NCI-H2171 treated with DMSO at 0.1 percent for 48 hours (cell line): ENCODE results near the gene SHC4.
A peak's percentile ranks its signal among the peaks of the same experiment; 100 is the strongest.
"Not testable (repeated sequence)": the region's sequence is repeated elsewhere in the genome, so short reads cannot be mapped to it uniquely, and the experiment has no call there.

Experiments used
- DNase-seq: peaks from one replicate; lab custom pipeline; 2025; lab: John Stamatoyannopoulos, UW

Gene SHC4, protein sequence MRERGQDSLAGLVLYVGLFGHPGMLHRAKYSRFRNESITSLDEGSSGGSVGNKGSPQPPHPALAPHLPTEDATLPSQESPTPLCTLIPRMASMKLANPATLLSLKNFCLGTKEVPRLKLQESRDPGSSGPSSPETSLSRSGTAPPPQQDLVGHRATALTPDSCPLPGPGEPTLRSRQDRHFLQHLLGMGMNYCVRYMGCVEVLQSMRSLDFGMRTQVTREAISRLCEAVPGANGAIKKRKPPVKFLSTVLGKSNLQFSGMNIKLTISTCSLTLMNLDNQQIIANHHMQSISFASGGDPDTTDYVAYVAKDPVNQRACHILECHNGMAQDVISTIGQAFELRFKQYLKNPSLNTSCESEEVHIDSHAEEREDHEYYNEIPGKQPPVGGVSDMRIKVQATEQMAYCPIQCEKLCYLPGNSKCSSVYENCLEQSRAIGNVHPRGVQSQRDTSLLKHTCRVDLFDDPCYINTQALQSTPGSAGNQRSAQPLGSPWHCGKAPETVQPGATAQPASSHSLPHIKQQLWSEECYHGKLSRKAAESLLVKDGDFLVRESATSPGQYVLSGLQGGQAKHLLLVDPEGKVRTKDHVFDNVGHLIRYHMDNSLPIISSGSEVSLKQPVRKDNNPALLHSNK

DNA sequence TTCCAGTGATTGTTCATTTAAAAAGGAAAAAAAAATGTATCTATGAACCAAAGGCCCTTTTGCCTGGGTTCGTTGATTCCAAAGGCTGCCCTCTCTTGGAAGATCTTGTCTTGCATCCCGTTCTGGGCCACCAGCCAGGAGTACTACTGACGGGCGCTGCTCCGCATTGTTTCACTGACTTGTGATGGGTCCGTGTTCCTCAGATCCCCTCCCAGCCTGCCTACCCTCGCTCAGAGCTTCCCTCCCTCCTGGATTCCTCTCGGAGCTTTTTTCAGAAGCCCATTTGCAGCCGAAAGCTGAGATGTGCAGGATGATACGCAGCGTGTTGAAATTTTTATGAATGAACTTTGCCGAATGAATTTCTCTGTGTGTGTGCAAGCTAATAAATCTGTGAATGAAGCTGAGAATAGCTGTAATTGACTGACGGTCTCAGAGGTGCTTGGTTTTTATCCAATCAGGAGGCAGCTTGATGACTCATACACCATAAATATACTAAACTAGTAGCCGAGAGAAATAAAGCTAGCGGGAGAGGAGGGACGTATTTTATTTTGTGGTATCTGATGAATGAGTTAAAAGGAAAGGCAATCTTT lies at the start of gene SHC4:
Gene SHC4, minus strand, starts transcription at position 396 of the 590 bp plus-strand sequence. CDS start 904 bp downstream, outside the sequence.
- DNase-seq: peak; percentile 94

DNA sequence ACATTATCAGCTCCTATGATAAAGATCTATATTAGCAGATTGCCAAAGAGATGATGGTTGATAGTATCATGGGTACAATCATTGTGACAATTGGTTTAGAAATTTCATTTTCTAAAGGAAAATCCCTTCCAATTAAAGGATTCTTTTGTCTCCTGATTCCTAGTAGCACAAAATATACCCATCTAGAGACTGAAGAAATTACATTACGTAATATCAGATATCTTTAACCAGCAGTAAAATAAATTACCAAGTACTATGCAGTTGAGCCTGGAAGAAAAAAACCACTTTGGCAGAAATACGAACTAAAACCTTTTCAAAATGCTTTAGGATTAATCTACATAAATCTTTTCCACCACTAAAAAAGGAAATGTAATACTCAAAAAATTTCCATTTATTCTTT lies 35.6 kb upstream of the SHC4 start:
- no peak for DNase-seq

DNA sequence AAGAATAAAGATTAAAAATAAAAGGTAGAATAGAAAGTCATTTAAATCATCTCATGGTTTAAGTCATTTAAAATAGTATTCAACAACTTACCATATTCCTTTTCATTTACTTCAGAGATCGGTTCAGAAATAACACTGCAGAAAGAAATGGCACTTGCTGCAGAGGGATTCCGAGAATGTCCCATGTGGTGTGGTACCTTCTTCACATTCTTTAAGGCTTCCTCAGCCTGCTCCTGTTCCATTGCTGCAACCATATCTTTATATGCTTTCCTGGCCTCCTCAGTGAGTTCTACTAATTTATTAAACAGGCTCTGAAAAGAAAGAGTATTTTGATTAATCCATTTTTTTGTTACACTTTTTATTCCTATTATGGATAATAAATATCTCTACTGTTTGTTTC lies 32.6 kb upstream of the SHC4 start:
- DNase-seq: no peak

- DNase-seq: no peak
These were observed 29.7 kb upstream of the SHC4 start for GRCh38 chr15:48993380-48993779.

- no peak for DNase-seq
These were observed 28.8 kb upstream of the SHC4 start for GRCh38 chr15:48992545-48992944.

DNA sequence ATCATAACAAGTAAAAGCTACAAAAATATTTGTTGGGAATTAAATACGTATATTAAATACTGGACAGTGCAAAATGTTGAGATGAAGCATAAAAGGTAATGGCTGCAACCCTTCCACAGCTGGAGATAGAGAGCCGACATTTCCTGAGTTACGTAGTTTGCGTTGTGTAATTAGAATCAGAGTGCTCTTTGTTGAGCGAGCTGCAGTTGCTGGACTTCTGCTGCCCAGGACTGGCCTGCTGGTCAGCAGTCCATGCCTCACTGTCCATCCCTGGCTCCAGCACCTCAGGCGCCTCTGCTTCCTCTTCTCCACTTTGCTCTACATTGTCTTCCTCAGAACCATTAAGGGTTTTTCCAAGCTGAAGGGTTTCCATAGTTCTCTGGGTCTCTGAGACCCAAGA lies 28.4 kb upstream of the SHC4 start:
- no peak for DNase-seq

DNA sequence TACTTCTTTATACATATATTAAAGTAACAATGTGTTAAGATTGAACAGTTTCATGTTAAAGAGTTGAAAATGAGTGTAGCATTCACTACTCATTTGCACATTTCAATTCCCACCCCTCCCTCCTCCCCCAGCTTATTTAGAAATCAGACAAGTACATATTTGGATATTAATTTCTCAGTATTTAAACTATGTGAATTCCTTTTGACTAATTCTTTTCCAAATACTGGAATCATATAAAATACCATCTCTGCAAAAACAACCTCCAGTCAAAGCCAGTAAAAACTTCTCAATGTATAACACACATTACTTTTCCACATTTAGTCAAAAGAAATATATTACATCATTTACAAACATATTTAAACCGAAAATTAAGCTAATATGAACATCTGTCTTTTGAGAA lies 25.5 kb upstream of the SHC4 start:
- no peak for DNase-seq

GRCh38 chr15:48987142-48987541 lies 23.4 kb upstream of the SHC4 start:
- DNase-seq: no peak

- DNase-seq: no peak
These were observed 22.5 kb upstream of the SHC4 start for GRCh38 chr15:48986240-48986639.

- no peak for DNase-seq
These were observed 21.8 kb upstream of the SHC4 start for GRCh38 chr15:48985516-48985915.

DNA sequence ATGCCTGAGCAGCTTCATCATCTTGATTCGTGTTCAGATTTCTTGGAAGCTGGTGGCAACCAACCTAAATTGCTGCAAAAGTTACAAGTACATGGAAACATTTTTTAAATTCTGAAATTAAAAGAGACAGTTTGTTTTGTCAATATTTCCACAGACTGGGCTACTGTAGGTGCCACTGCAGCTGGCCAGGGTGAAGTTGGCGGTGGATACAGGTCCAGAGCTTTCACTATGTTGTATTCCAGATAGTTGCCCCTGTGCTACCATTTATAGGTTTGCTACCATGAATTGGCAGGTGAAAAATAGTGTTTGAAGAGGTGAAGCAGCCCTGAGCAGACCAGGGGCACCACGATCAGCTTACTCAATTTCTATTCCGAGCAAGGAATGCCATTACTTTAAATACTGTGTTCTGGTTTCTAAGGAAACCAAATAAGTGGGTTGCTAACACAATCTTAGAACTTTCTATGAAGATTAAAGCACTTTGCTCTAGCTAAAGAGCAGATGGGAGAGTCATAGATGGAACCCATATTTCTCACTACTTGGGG lies 21.2 kb upstream of the SHC4 start:
- DNase-seq: no peak

GRCh38 chr15:48984021-48984710 lies 20.4 kb upstream of the SHC4 start:
- no peak for DNase-seq

- DNase-seq: no peak
These were observed 19.6 kb upstream of the SHC4 start for GRCh38 chr15:48983300-48983699.

- no peak for DNase-seq
These were observed 18.2 kb upstream of the SHC4 start for GRCh38 chr15:48981941-48982340.

DNA sequence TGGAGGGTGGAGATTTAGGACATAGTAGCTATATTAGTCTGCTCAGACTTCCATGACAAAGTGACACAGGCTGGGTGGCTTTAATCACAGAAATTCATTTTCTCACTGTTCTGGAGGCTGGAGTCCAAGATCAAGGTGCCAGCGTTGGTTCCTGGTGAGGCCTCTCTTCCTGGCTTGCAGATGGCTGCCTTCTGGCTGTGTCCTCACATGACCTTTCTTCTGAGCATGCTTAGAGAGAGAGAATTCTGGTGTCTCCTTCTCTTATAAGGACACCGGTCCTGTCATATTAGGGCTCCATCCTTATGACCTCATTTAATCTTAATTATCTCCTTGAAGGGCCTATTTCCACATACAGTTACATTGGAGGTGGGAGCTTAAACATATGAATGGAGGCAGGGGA lies 14.9 kb upstream of the SHC4 start:
- no peak for DNase-seq

GRCh38 chr15:48976444-48977088 lies 12.8 kb upstream of the SHC4 start:
- DNase-seq: no peak

DNA sequence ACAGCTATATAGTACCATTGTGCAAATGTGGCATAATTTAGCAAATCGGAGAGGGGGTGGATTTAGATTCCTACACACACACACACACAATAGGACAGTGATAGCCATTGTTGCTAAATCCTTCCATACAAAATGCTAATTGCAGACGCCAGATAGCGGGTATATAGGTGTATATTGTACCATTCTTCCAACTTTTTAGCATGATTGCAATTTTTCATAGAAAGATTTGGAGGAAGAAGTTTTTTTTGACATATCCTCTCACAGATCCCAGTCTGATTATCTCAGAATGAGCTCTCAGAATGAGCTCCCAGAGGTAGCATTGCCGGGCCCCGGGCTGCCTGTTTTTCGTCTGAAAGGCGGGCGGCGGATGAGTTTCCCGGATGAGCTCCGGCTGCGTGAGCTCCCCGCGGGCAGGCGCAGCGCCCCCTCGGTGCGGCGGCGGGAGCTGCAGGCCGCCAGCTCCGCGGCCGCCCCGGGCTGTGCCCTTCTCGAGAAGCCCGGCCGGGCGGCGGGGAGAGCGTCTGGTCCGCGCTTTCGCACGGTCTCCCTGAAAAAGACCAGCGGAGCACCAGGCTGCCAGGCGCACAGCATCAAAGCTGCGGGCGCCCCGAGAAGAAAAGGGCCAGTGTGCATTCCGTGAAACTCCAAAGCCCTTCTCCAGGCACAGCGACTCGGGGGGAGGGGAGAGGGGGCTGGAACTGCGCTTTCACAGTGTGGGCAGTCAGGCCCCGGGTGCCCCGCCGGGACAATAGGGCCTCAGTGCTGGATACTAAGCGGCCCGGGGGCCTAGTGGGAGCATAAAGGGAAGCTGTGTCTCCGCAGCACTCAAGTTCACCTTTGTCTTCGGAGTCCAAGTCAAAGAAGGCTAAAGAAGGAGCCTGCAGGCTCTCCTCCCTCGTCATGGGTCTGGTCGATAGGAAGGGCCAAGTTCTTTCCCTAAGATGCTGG lies 12.0 kb upstream of the SHC4 start:
- peak; percentile 82 for DNase-seq

DNA sequence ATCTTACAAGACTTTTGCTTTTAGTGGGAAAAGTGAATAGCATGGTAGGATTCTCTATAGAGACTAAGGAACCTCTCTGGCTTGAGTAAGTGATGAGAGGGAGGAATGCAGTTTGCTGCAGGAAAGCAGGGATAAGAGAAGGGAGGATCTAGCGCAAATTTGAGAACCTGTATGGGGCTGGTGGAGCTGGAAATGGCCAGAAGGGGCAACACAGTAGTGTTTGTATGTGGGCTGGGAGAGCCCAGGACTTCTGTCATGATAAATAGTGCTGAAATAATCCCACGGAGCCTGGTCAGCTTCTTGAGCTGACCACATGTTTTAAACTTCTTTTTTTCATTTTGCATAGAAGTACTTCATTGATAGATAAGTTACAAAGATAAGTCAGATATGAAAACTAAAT lies 11.2 kb upstream of the SHC4 start:
- no peak for DNase-seq

DNA sequence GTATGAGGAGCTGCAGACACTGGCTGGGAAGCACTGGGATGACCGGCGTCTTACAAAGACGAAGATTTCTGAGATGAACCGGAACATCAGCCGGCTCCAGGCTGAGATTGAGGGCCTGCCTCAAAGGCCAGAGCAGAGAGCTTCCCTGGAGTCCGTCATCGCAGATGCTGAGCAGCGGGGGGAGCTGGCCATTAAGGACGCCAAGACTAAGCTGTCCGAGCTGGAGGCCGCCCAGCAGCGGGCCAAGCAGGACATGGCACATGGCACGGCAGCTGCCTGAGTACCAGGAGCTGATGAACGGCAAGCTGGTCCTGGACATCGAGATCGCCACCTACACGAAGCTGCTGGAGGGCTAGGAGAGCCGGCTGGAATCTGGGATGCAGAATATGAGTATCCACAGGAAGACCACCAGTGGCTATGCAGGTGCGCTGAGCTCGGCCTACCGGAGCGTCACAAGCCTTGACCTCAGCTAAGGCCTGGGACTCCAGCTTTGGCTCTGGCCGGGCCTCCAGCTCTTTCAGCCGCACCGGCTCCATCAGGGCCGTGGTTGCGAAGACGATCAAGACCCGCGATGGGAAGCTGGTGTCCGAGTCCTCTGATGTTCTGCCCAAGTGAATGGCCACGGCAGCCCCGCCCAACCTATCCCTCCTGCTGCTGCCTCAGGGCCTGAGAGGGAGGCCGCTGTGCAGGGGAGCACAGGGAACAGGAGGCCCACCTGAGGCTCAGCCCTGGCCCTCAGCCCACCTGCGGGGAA lies 9.2 kb upstream of the SHC4 start:
- no peak for DNase-seq

GRCh38 chr15:48970926-48971325 lies 7.2 kb upstream of the SHC4 start:
- DNase-seq: not testable (repeated sequence)
